Stimulated activated CD4-positive, alpha-beta T cell treated with anti-CD3 and anti-CD28 coated beads, Interleukin-2, amount 100 ng/mL, for 48 hours (primary cell): Measurements from ENCODE around the gene ULK2.
A peak's percentile ranks its signal among the peaks of the same experiment; 100 is the strongest.
"Not testable (repeated sequence)": the region's sequence is repeated elsewhere in the genome, so short reads cannot be mapped to it uniquely, and the experiment has no call there.

Experiments
- DNase-seq, 2 donors: peaks; one replicate each; pipeline ENCODE4 v3.0.0-alpha.2; 2020

The ULK2 gene

GRCh38 chr17:19867329-19868078 lies at the start of gene ULK2:
Gene ULK2 (minus strand): TSS chr17:19867936. CDS start chr17:19867417, 519 bp downstream.
- peak; percentile 41 to 52 for DNase-seq

GRCh38 chr17:19915245-19915978 lies 47.7 kb upstream of the ULK2 start:
- no peak for DNase-seq

GRCh38 chr17:19911033-19911432 lies 43.3 kb upstream of the ULK2 start:
- no peak for DNase-seq

GRCh38 chr17:19909139-19909538 lies 41.4 kb upstream of the ULK2 start:
- DNase-seq: no peak

GRCh38 chr17:19905502-19905901 lies 37.8 kb upstream of the ULK2 start:
- DNase-seq: no peak

- no peak for DNase-seq
Observed at GRCh38 chr17:19904924-19905323, 37.2 kb upstream of the ULK2 start.

GRCh38 chr17:19904412-19904811 lies 36.7 kb upstream of the ULK2 start:
- no peak for DNase-seq

GRCh38 chr17:19900809-19901208 lies 33.1 kb upstream of the ULK2 start:
- DNase-seq: no peak

- DNase-seq: no peak
Observed at GRCh38 chr17:19897903-19898302, 30.2 kb upstream of the ULK2 start.

- no peak for DNase-seq
Observed at GRCh38 chr17:19897090-19897837, 29.5 kb upstream of the ULK2 start.

- no peak for DNase-seq
Observed at GRCh38 chr17:19896679-19897078, 28.9 kb upstream of the ULK2 start.

GRCh38 chr17:19890554-19890953 lies 22.8 kb upstream of the ULK2 start:
- not testable (repeated sequence) for DNase-seq

- not testable (repeated sequence) for DNase-seq
Observed at GRCh38 chr17:19890001-19890400, 22.3 kb upstream of the ULK2 start.

GRCh38 chr17:19886116-19886515 lies 18.4 kb upstream of the ULK2 start:
- DNase-seq: no peak

GRCh38 chr17:19883537-19884215 lies 15.9 kb upstream of the ULK2 start:
- no peak for DNase-seq

GRCh38 chr17:19880393-19880792 lies 12.7 kb upstream of the ULK2 start:
- DNase-seq: no peak

GRCh38 chr17:19877364-19877945 lies 9.7 kb upstream of the ULK2 start:
- no peak for DNase-seq

GRCh38 chr17:19876529-19877161 lies 8.9 kb upstream of the ULK2 start:
- no peak for DNase-seq

GRCh38 chr17:19874256-19874655 lies 6.5 kb upstream of the ULK2 start:
- DNase-seq: no peak

- no peak for DNase-seq
Observed at GRCh38 chr17:19873346-19873745, 5.6 kb upstream of the ULK2 start.

- no peak for DNase-seq
Observed at GRCh38 chr17:19868079-19868395, 301 bp upstream of the ULK2 start.

- peak; percentile 25 to 35 for DNase-seq
Observed at GRCh38 chr17:19867079-19867328, 732 bp downstream of the ULK2 start.

GRCh38 chr17:19865021-19865420 lies 2.7 kb downstream of the ULK2 start:
- no peak for DNase-seq
